HG03558 (cell line): ENCODE measurements around the gene NOP53.
"Not testable (repeated sequence)": the region's sequence is repeated elsewhere in the genome, so short reads cannot be mapped to it uniquely, and the experiment has no call there.

ENCODE experiments used
- ATAC-seq: cut with Tn5 transposase; IDR thresholded peaks from one replicate; pipeline ENCODE4 v1.9.1; 2021; ENCODE audit warnings: moderate number of reproducible peaks; ENCODE audit not compliant: unreplicated experiment; ENCODE audit errors: extremely low read depth

Gene NOP53

GRCh38 chr19:47745010-47745901 is at the start of gene NOP53:
TSS of gene NOP53 (plus strand) at chr19:47745546. CDS start at chr19:47745560, 14 bp downstream.
- ATAC-seq = peak; percentile 53

- no peak for ATAC-seq
These were observed 48.7 kb upstream of the NOP53 start for GRCh38 chr19:47696635-47697034.

- no peak for ATAC-seq
These were observed 47.3 kb upstream of the NOP53 start for GRCh38 chr19:47697863-47698609.

- no peak for ATAC-seq
These were observed 46.6 kb upstream of the NOP53 start for GRCh38 chr19:47698631-47699359.

GRCh38 chr19:47699360-47699917 is 45.9 kb upstream of the NOP53 start:
- no peak for ATAC-seq

- no peak for ATAC-seq
These were observed 44.2 kb upstream of the NOP53 start for GRCh38 chr19:47700934-47701716.

- no peak for ATAC-seq
These were observed 43.4 kb upstream of the NOP53 start for GRCh38 chr19:47701717-47702552.

GRCh38 chr19:47702671-47703070 is 42.7 kb upstream of the NOP53 start:
- no peak for ATAC-seq

GRCh38 chr19:47703301-47703700 is 42.0 kb upstream of the NOP53 start:
- ATAC-seq = no peak

- no peak for ATAC-seq
These were observed 41.3 kb upstream of the NOP53 start for GRCh38 chr19:47704024-47704423.

GRCh38 chr19:47704656-47705055 is 40.7 kb upstream of the NOP53 start:
- ATAC-seq = no peak

- ATAC-seq = no peak
These were observed 38.0 kb upstream of the NOP53 start for GRCh38 chr19:47707135-47707925.

GRCh38 chr19:47711652-47712242 is 33.6 kb upstream of the NOP53 start:
- ATAC-seq = no peak

GRCh38 chr19:47713046-47714021 is 32.0 kb upstream of the NOP53 start, which contains the start of gene EHD2:
TSS of gene EHD2 (plus strand) at chr19:47713422. CDS start at chr19:47716613, 3,191 bp downstream.
- ATAC-seq = no peak

- no peak for ATAC-seq
These were observed 31.0 kb upstream of the NOP53 start for GRCh38 chr19:47714339-47714738.

GRCh38 chr19:47714855-47715254 is 30.5 kb upstream of the NOP53 start:
- not testable (repeated sequence) for ATAC-seq
